Left ventricle myocardium superior (tissue), 1 donor: ENCODE measurements around the gene CEP97. TPM values are rescaled to one million over a fixed set of nuclear protein-coding genes. Genes with fewer than 3 reads are reported as not detected.
"Not testable (repeated sequence)": the region's sequence is repeated elsewhere in the genome, so short reads cannot be mapped to it uniquely, and the experiment has no call there.

Experiments
- ATAC-seq: fragments of 200-7000 bp; cut with Tn5 transposase; one replicate; pipeline ENCODE4 v1.9.1; 2020; ENCODE audit warnings: mild to moderate bottlenecking, moderate library complexity
- DNase-seq: peaks from one replicate; pipeline ENCODE4 v3.0.0-alpha.2; 2020
- intact Hi-C: fragments of 100-400 bp; cut with micrococcal nuclease; formaldehyde crosslinking; loops from one replicate; pipeline ENCODE4 v1.11.0; 2022
- total RNA-seq: library from RNA; stranded (reverse); fragmentation: NEBNext Ultra II Directional; extraction: Animal tissue kit (Norgen Biotek cat#: 25700); gene quantifications from one replicate; pipeline ENCODE4 v1.2.1, GENCODE V29; 2021
- donor health status: DM: no; HTN: yes; CAD: no; lungs with severe emphysema.

Gene CEP97
- total RNA-seq, 1 donor from 2014 or later: 6.5 TPM

DNA sequence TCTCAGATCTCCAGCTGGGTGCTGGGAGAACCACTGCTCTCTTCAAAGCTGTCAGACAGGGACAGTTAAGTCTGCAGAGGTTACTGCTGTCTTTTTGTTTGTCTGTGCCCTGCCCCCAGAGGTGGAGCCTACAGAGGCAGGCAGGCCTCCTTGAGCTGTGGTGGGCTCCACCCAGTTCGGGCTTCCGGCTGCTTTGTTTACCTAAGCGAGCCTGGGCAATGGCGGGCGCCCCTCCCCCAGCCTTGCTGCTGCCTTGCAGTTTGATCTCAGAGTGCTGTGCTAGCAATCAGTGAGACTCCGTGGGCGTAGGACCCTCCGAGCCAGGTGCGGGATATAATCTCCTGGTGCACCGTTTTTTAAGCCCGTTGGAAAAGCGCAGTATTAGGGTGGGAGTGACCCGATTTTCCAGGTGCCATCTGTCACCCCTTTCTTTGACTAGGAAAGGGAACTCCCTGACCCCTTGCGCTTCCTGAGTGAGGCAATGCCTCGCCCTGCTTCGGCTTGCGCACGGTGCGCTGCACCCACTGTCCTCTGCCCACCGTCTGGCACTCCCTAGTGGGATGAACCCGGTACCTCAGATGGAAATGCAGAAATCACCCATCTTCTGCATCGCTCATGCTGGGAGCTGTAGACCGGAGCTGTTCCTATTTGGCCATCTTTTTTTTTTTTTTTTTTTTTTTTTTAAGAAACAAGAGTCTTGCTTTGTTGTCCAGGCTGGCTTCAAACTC lies 29.1 kb downstream of the CEP97 start:
- intact Hi-C loops, ATAC-seq, DNase-seq: not testable (repeated sequence)

DNA sequence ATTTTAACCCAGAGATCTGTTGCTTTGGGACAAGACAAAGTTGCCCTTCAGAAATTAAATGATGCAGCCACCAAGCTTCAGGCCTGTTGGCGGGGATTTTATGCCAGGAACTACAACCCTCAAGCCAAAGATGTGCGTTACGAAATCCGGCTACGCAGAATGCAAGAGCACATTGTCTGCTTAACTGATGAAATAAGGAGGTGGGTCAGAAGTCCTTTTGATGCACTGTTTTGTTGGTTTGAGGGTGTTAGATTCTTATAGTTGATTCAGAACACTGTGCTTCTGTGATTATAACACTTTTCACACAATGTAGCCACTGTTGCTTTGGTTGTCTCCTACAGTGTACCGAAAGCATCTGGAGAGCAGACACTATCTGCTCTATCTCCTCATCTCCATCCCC lies 33.8 kb downstream of the CEP97 start:
- ATAC-seq (no peak), DNase-seq (no peak)
- intact Hi-C loops: no loop called here

DNA sequence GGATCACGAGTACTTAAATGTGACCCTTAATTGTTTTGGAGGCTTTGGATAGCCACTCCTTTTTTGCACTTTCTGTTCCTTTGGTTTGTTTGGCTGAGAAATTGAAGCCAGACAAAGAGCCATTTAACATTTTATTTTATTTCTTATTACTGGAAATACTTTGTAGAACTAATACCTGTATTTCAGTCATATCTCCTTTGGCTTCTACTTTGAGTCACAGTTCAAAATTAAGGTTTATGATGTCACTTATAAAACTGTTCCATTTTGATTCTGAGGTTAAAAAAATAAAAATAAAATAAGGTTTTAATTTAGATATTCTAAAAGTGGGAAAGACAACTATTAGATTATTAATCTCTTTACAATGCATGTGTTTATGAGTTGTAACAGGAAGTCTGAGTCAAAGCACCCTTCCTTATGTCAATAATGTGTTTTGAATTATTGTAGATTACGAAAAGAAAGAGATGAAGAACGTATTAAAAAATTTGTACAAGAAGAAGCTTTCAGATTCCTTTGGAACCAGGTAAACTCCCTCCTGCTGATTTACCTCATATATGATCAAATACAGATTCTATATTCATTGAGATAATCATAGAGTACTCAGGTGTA lies 37.7 kb downstream of the CEP97 start:
- DNase-seq (no peak), ATAC-seq (no peak)
- intact Hi-C loops: no loop called here

GRCh38 chr3:101777745-101778281 lies 53.4 kb downstream of the CEP97 start:
- DNase-seq, ATAC-seq, intact Hi-C loops: not testable (repeated sequence)

- DNase-seq (no peak), ATAC-seq (no peak)
- intact Hi-C loops: no loop called here
These were observed 54.1 kb downstream of the CEP97 start for GRCh38 chr3:101778385-101779046.

DNA sequence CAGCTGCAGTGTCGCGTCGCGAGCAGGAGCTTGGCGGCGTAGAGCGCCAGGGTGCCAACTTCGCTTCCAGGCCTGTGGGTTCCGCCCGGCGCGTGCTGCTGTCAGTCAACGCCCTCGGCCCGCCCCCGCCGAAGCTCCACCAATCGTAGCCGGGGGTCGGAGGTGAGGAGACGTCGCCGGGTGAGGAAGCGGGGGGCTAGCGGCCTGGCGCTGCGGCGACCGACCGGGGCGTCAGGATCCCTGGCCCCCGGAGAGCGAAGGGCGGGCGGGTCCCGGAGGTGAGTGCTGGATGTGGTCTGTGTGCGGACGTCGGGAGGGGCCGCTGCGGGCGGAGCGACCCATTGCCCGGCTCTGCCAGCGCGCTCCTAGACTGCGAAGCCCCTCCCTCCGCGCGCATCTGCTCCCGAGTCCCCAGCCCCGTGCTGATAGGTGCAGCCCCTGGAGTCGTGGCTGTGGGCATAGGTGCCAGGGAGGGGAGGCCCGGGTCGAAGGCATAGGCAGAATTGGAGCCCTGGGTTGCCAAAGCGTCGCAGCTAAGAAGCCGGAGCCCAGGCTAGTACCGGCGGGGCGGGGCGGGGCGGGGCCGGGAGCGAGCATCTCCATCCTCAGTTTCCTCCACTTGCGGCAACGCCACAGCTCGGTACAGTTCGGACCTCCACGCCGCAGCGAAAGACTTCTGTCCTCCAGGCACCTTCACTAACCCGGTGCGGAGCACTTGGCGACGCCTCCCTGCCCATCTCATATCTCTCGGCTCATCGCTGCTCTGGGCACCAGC lies 54.8 kb downstream of the CEP97 start, which contains the start of gene NXPE3:
Gene NXPE3, plus strand, starts transcription at position 165 of the 775 bp plus-strand sequence. CDS start 6,386 bp downstream, outside the sequence.
- peak; percentile 97 for ATAC-seq

GRCh38 chr3:101779822-101780381 lies 55.5 kb downstream of the CEP97 start:
- DNase-seq: no peak
- ATAC-seq: no peak
- intact Hi-C loops: no loop called here

More for the DNA sequence above, 54.8 kb downstream of the CEP97 start, which contains the start of gene NXPE3:
- peak; percentile 97 for DNase-seq
- intact Hi-C loops: no loop called here

GRCh38 chr3:101780661-101781060 lies 56.2 kb downstream of the CEP97 start:
- intact Hi-C loops: no loop called here
- no peak for DNase-seq
- peak; percentile 35 for ATAC-seq

DNA sequence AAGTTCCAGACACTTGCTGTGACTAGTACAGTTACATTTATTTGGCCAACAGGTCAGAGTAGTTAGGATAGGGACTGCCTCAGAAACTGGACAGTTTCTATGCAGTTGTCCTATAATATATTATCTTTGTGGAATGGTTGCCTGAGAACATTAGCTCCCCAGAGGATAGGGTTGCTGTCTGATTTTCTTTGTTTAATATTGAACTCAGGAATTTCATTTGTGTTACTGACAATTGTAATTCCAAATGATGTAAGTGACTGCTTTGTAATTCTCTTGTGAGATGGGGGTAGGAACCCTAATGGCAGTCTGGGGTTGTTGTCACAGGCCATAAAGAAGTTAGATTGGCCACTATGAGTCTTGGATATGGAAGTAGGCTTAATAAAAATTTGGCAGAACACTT lies 56.8 kb downstream of the CEP97 start:
- DNase-seq (no peak), ATAC-seq (no peak)
- intact Hi-C loops: no loop called here

GRCh38 chr3:101784855-101785613 lies 60.6 kb downstream of the CEP97 start:
- ATAC-seq (peak; percentile 31), DNase-seq (no peak)
- intact Hi-C loops: no loop called here

GRCh38 chr3:101791778-101792177 lies 67.4 kb downstream of the CEP97 start:
- intact Hi-C loops: no loop called here
- no peak for ATAC-seq

GRCh38 chr3:101796077-101796680 lies 71.8 kb downstream of the CEP97 start:
- intact Hi-C loops: no loop called here
- DNase-seq (no peak), ATAC-seq (no peak)

More at GRCh38 chr3:101791778-101792177, 67.4 kb downstream of the CEP97 start:
- DNase-seq: no peak

DNA sequence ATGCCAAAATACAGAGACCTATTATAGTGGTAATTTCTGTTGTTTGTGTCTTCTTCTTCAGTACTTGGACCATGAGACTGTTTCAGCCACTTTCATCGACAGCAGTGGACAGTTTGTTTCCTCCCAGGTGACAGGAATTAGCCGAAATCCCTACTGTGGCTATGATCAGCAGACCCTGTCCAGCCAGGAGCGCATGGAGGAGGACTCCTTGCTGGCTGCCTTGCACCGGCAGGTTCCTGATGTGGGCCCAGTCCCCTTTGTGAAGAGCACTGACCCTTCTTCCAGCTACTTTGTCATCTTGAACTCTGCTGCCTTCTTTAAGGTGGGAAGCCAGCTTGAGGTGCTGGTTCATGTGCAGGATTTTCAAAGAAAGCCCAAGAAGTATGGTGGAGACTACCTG lies 76.8 kb downstream of the CEP97 start:
- no peak for ATAC-seq
- DNase-seq: no peak
- intact Hi-C loops: no loop called here

DNA sequence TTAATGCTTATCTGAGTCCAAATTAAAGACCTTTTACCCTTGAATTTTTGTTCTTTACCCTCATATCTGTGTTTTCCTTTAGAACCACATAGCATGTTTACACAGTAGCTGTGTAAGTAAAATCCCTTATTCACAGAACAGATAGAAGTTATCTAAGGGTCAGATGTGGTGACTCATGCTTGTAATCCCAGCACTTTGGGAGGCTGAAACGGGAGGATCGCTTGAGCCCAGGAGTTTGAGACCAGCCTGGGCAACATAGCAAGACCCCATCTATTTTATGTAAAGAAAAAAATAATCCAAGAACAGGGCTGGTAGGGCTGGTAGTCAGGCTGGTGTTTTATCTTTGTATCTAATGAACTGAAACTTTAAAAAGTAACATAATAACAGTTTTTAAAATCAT lies 77.8 kb downstream of the CEP97 start:
- DNase-seq: no peak
- intact Hi-C loops: no loop called here
- ATAC-seq: no peak

DNA sequence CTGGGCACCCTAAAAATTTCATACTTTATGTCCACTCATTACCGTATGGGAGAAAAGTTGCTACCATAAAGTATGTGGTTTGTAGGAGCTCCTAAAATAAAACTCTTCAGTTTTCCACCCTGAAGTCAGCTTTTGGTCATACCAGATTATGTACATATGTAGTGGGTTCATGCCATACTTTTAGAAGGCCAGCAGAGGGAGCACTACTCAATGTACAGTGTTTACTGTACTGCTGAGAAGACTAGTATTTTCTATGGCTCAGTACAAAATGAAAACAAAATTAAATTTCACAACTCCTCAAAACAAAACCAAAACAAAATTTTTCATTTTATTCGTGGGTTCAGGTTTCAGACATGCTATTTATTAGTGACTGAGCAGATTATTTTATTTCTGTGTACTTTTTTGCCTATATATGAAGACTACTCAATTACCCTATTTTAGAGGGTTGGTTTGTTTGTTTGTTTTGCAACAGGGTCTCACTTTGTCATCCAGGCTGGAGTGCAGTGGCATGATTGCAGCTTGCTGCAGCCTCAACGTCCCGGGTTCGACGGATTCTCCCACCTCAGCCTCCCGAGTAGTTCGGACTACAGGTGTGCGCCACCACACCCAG lies 78.9 kb downstream of the CEP97 start:
- intact Hi-C loops: no loop called here
- ATAC-seq (peak; percentile 96), DNase-seq (no peak)

- no peak for DNase-seq
- intact Hi-C loops: no loop called here
- no peak for ATAC-seq
These were observed 79.5 kb downstream of the CEP97 start for GRCh38 chr3:101803939-101804338.

GRCh38 chr3:101806491-101806890 lies 82.1 kb downstream of the CEP97 start:
- DNase-seq (no peak), ATAC-seq (no peak)
- intact Hi-C loops: no loop called here
